GM03348 (cell line): Measurements from ENCODE around the gene DUSP2.
A peak's percentile ranks its signal among the peaks of the same experiment; 100 is the strongest.
"Not testable (repeated sequence)": the region's sequence is repeated elsewhere in the genome, so short reads cannot be mapped to it uniquely, and the experiment has no call there.

Source experiments
- DNase-seq: peaks from one replicate; pipeline ENCODE4 v3.0.0; 2012; ENCODE audit warnings: low spot score

DUSP2 gene

GRCh38 chr2:96161898-96162297, 16.7 kb upstream of the DUSP2 start:
- peak; percentile 3 for DNase-seq

GRCh38 chr2:96160366-96160765, 15.1 kb upstream of the DUSP2 start:
- not testable (repeated sequence) for DNase-seq

- no peak for DNase-seq
These were observed 14.0 kb upstream of the DUSP2 start for GRCh38 chr2:96159084-96159830.

- no peak for DNase-seq
These were observed 13.3 kb upstream of the DUSP2 start for GRCh38 chr2:96158554-96158940.

- no peak for DNase-seq
These were observed 12.7 kb upstream of the DUSP2 start for GRCh38 chr2:96157649-96158553.

GRCh38 chr2:96156926-96157648, 11.8 kb upstream of the DUSP2 start:
- no peak for DNase-seq

GRCh38 chr2:96156011-96156820, 11.0 kb upstream of the DUSP2 start:
- DNase-seq: no peak

- DNase-seq: no peak
These were observed 9.5 kb upstream of the DUSP2 start for GRCh38 chr2:96154506-96155380.

- no peak for DNase-seq
These were observed 8.8 kb upstream of the DUSP2 start for GRCh38 chr2:96153991-96154431.

- no peak for DNase-seq
These were observed 8.1 kb upstream of the DUSP2 start for GRCh38 chr2:96153291-96153713.

GRCh38 chr2:96152304-96153161, 7.3 kb upstream of the DUSP2 start:
- no peak for DNase-seq

GRCh38 chr2:96151595-96152303, 6.5 kb upstream of the DUSP2 start:
- DNase-seq: no peak

- DNase-seq: no peak
These were observed 5.8 kb upstream of the DUSP2 start for GRCh38 chr2:96150791-96151594.

- DNase-seq: no peak
These were observed 4.9 kb upstream of the DUSP2 start for GRCh38 chr2:96150007-96150640.

GRCh38 chr2:96148410-96149217, 3.4 kb upstream of the DUSP2 start:
- peak; percentile 77 for DNase-seq

- no peak for DNase-seq
These were observed 2.5 kb upstream of the DUSP2 start for GRCh38 chr2:96147593-96148201.
